Stimulated activated naive CD8-positive, alpha-beta T cell treated with anti-CD3 and anti-CD28 coated beads, Interleukin-15, amount 100 ng/mL, for 72 hours (primary cell): ENCODE results near the gene LRRC15.

Experiments
- ATAC-seq: fragments of 150-1000 bp; cut with Tn5 transposase; 2 replicates; pipeline ENCODE4 v1.10.0; 2021; ENCODE audit warnings: mild to moderate bottlenecking, moderate library complexity
- DNase-seq, 2 donors: peaks; one replicate each; pipeline ENCODE4 v3.0.0; 2021 to 2022
- H3K27ac Mint-ChIP-seq, 2 donors: one replicate each; pipeline ENCODE4 v1.8.0; 2022; ENCODE audit warnings: mild to moderate bottlenecking in 2 of 2, mixed read lengths in 2 of 2, moderate library complexity in 2 of 2
- H3K27me3 Mint-ChIP-seq: one replicate; pipeline ENCODE4 v1.8.0; 2022; ENCODE audit warnings: mixed read lengths
- H3K4me1 Mint-ChIP-seq: one replicate; pipeline ENCODE4 v1.8.0; 2022; ENCODE audit warnings: mild to moderate bottlenecking, mixed read lengths
- H3K4me3 Mint-ChIP-seq, 2 donors: one replicate each; pipeline ENCODE4 v1.8.0; 2022; ENCODE audit warnings: mild to moderate bottlenecking in 2 of 2, mixed read lengths in 2 of 2, moderate library complexity in 1 of 2
- H3K9me3 Mint-ChIP-seq, 2 donors: one replicate each; pipeline ENCODE4 v1.8.0; 2022; ENCODE audit warnings: mixed read lengths in 2 of 2

LRRC15 gene

DNA sequence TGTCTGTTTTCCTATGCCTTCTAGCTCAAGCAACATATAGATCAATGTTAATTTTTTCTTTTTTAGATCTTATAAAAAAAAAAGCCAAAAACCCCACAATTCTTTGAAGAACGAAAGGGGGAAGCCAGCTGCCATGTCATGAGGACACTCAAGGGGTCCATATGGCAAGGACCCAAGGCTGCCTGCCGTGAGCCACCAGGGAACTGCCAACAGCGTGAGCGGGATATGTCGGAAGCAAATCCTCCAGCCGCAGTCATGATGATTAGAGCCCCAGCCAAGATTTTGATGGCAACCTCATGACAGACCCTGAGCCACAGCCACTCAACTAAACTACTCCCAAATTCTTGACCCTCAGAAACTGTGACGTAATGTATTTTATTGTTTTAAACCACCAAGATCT, 23.0 kb upstream of the LRRC15 start:
- no peaks in the 10 kb centered on the region for H3K27me3 Mint-ChIP-seq
- no peak overlapping the region for H3K4me3 Mint-ChIP-seq
- peaks cover 32% of the 10 kb centered on the region for H3K4me1 Mint-ChIP-seq
- DNase-seq: no peak
- H3K9me3 Mint-ChIP-seq: peaks cover 20 to 25% of the 10 kb centered on the region in 2 donors
- ATAC-seq: no peak
- no peak overlapping the region for H3K27ac Mint-ChIP-seq

DNA sequence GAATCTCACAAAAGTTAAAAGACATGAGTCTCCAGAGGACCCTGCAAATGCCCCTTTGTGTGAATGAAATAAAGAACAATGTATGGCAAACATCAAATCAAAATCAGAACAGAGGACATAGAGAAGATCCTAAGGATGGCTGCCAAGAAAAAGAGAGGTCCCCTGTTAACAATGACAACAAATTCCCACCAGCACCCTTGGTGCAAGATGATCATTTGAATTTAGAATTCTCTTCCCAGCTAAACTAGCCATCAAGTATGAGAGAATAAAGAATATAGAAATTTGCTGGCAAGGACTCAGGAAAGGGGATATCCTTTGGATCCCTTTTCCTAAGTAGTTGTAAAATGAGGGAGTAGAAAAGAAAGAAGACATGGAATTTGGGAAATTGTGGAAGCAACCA, 21.3 kb upstream of the LRRC15 start:
- H3K4me3 Mint-ChIP-seq: no peak overlapping the region
- H3K4me1 Mint-ChIP-seq: peaks cover 16% of the 10 kb centered on the region
- peak overlapping the region in 1 of 2 donors; percentile 34 for H3K27ac Mint-ChIP-seq
- no peak for ATAC-seq
- peaks cover 20 to 25% of the 10 kb centered on the region in 2 donors for H3K9me3 Mint-ChIP-seq
- DNase-seq: no peak
- H3K27me3 Mint-ChIP-seq: no peaks in the 10 kb centered on the region

DNA sequence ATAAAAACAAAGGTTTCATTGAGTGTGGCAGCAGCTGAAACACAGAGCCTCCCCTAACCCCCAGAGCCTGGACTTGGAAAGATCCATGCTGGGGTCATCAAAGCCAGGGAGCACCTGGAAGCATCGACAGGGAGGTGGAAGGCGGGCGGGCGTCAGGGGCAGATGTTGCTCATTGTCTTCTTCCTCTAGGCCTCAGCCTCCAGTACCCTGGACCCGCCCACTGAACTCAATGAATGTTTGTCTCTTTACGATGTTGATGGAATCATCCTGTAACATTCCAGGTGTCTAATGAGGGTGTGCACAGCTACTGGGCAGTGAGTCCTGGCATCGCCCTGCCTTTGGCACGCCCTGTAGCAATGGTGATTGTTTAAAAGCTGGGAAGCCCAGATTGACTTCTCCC, 19.7 kb upstream of the LRRC15 start:
- H3K4me1 Mint-ChIP-seq: peaks cover under 1% of the 10 kb centered on the region
- no peak for DNase-seq
- no peaks in the 10 kb centered on the region for H3K27me3 Mint-ChIP-seq
- no peak overlapping the region for H3K27ac Mint-ChIP-seq
- H3K9me3 Mint-ChIP-seq: peaks cover 20 to 25% of the 10 kb centered on the region in 2 donors
- no peak overlapping the region for H3K4me3 Mint-ChIP-seq
- no peak for ATAC-seq

DNA sequence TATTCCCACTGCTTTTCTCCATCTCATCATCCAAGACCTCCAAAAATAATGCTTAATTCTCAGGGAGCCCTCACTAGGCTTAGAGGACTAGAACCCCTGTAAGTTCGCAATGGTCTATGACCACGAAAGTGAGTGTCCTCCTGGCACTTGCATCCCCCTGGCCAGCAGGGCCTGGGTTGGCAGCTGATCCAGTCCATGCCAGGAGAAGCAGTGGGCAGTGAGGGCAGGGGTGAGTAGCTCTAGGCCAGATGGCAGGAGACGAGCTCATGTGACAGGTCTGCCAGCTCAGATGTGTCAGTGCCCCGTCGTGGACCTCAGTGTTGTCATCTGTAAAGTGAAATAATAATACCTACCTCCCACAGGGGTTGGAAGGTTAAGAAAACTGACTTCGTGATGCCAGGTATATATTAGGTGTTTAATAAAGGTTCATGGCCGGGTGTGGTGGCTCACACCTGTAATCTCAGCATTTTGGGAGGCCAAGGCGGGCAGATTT, 18.4 kb upstream of the LRRC15 start:
- Mint-ChIP-seq H3K9me3 (peaks cover 20 to 25% of the 10 kb centered on the region in 2 donors), H3K27me3 (no peaks in the 10 kb centered on the region), H3K4me1 (no peaks in the 10 kb centered on the region), H3K27ac (no peak overlapping the region), H3K4me3 (no peak overlapping the region)
- DNase-seq (no peak), ATAC-seq (no peak)

DNA sequence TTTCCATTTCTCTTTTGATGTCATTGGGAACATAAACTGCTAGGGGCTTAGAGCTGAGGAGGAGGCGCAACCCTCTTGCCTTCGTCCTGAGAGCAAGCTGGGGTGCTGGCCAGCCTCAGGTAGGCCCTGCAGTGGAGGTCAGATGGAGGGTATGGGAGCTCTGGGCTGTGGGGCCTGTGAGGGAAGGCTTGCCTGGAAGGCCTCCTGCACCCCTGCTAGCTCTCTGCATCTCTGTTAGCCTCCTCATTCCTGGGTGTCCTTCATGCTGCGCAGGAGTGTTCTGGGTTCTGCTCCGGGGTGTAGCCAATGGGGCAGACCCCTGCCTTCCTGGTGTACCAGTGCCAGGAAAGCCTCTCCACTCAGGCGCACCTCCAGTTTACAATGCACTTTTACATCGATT, 17.7 kb upstream of the LRRC15 start:
- DNase-seq (no peak), ATAC-seq (no peak)
- Mint-ChIP-seq H3K9me3 (peaks cover 20 to 25% of the 10 kb centered on the region in 2 donors), H3K27ac (peak overlapping the region in 1 of 2 donors; percentile 37), H3K4me3 (no peak overlapping the region), H3K4me1 (no peaks in the 10 kb centered on the region), H3K27me3 (no peaks in the 10 kb centered on the region)

DNA sequence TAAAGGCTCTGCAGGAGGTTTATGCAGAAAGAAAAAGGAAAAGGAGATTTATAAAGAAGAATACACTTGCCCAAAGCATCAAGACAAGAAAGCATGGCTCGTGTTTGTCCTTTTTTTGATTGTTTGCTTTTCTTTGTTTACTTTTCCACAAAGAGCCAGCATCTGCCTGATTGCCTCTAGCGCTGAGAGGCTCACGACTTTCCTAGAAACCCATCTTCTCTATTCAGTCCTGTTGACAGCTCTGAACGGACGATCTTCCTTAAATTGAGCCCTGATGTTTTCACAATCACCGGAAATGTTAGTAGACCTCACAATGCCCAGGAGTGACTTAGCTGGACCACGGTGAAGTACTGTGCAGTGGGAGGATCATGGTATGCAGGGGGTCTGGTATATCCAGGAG, 17.1 kb upstream of the LRRC15 start:
- Mint-ChIP-seq H3K4me1 (no peaks in the 10 kb centered on the region), H3K27ac (no peak overlapping the region), H3K9me3 (peaks cover 20 to 25% of the 10 kb centered on the region in 2 donors), H3K4me3 (no peak overlapping the region), H3K27me3 (no peaks in the 10 kb centered on the region)
- ATAC-seq (no peak), DNase-seq (no peak)

DNA sequence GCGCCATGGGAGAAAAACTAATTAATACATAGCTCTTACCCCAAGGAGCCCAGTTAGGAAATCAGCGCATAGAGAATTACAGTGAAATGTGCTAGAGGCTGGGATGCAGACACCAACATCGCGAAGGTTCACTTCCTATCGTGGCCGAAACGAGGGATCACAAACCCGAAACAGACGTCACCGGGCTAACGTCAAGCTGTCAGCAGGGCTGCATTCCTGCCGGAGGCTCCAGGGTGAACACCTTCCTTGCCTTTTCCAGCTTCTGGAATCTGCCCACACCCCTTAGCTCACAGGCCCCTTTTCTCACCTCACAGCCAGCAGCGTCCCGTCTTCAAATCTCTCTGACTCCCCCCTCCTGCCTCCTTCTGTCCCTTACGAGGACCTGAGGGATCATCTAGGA, 16.5 kb upstream of the LRRC15 start:
- Mint-ChIP-seq H3K27me3 (no peaks in the 10 kb centered on the region), H3K27ac (no peak overlapping the region)
- DNase-seq: no peak

DNA sequence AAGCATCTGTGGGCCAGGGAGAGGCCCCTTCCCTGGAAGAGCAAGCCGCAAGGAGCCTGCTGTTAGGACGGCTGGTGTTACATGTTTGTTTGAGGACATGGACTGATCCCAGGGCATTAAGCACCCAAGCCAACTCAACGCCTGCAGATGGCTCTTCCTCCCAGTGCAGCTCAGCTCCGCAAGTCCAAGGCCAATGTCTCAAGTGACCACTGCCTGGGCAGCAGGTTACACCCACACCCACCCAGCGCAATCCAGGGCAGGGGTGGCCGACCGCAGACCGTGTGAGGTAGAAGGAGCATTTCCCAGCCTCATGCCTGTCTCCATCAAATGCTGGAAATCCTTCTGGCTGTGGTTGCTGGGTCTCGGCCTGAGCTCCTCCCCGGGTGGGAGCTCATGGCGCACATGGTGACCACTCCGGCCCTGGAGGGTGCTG, 15.0 kb upstream of the LRRC15 start:
- Mint-ChIP-seq H3K4me1 (no peaks in the 10 kb centered on the region), H3K9me3 (peaks cover 3 to 5% of the 10 kb centered on the region in 2 donors), H3K27ac (no peak overlapping the region), H3K27me3 (no peaks in the 10 kb centered on the region), H3K4me3 (no peak overlapping the region)
- no peak for DNase-seq
- no peak for ATAC-seq

More for the DNA sequence above, 16.5 kb upstream of the LRRC15 start:
- H3K4me1 Mint-ChIP-seq: no peaks in the 10 kb centered on the region
- H3K4me3 Mint-ChIP-seq: no peak overlapping the region
- ATAC-seq: no peak
- H3K9me3 Mint-ChIP-seq: peaks cover 16 to 20% of the 10 kb centered on the region in 2 donors

DNA sequence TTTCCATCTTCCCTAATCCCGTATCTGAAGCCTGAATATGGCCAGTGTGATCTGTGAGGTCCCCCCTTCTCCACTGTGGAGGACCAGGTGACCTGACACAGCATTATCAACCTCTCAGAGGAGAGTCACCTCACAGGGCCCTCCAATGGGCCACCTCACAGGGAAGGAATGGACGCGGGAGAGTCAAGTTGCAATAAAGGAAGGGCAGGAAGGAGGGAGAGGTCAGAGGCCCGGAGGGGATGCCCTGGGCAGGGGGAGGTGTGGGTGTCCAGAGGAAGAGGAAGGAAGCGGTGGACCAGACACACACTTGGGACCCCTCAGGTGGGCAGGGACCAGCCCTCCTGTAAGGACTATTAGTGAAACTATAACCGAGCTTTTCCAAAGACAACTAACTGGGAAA, 14.6 kb upstream of the LRRC15 start:
- no peaks in the 10 kb centered on the region for H3K4me1 Mint-ChIP-seq
- H3K9me3 Mint-ChIP-seq: peaks cover 0 to under 1% of the 10 kb centered on the region in 2 donors
- H3K4me3 Mint-ChIP-seq: no peak overlapping the region
- H3K27ac Mint-ChIP-seq: no peak overlapping the region
- ATAC-seq: peak; percentile 30
- no peak for DNase-seq
- H3K27me3 Mint-ChIP-seq: no peaks in the 10 kb centered on the region

DNA sequence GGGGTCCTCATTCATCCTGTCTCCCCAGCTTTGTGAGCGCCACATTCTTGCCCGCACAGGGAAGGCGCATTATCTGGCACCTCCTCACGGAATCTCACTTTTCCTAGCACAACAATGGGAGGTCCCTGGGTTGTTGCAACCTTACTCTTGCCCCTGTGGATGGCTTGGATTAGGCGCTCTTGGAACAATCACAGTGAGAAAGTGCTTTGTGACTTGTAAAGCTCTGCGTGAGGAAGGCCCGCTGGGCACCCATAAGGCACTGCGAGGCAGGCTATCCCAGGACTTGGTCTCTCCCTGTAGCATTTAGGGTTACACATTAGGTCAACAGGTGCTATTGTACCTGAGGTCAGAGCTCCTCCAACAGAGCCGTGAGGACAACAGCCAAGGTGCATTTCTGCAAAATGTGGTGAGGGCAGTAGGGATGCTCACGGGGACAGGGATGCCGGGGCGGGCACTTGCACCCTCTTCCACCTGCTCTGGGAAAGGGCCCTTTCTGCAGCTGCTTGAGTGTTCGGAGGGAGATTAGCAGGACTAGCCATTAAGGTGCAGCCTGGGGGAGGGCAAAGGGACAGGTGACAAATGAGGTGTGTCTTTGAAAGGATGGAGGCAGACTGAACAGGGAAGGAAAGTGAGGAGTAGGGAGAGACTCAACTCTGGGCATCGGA, 13.9 kb upstream of the LRRC15 start:
- Mint-ChIP-seq H3K9me3 (no peaks in the 10 kb centered on the region), H3K27ac (peak overlapping the region in 1 of 2 donors; percentile 60), H3K4me3 (no peak overlapping the region), H3K27me3 (peaks cover 7% of the 10 kb centered on the region), H3K4me1 (no peaks in the 10 kb centered on the region)
- no peak for ATAC-seq
- no peak for DNase-seq

DNA sequence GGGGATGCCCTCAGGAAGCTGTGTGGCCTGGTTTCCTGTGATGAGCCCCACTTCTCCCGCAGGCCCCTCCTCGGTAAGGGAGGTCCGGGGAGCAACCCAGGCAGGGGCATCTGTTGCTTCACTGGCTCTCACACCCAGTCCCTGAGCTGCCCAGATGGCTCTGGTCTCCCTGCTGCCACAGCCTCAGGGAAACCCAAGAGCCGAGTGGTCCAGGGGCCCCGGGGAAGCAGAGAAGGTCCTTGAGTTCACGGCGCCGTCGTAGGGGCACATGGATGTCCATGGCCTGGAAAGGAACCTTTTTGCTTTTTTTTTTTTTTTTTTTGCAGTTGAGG, 13.3 kb upstream of the LRRC15 start:
- no peak for DNase-seq
- peak; percentile 26 for ATAC-seq
- no peak overlapping the region for H3K27ac Mint-ChIP-seq
- H3K9me3 Mint-ChIP-seq: no peaks in the 10 kb centered on the region
- H3K4me1 Mint-ChIP-seq: no peaks in the 10 kb centered on the region
- no peak overlapping the region for H3K4me3 Mint-ChIP-seq
- H3K27me3 Mint-ChIP-seq: peaks cover 11% of the 10 kb centered on the region

DNA sequence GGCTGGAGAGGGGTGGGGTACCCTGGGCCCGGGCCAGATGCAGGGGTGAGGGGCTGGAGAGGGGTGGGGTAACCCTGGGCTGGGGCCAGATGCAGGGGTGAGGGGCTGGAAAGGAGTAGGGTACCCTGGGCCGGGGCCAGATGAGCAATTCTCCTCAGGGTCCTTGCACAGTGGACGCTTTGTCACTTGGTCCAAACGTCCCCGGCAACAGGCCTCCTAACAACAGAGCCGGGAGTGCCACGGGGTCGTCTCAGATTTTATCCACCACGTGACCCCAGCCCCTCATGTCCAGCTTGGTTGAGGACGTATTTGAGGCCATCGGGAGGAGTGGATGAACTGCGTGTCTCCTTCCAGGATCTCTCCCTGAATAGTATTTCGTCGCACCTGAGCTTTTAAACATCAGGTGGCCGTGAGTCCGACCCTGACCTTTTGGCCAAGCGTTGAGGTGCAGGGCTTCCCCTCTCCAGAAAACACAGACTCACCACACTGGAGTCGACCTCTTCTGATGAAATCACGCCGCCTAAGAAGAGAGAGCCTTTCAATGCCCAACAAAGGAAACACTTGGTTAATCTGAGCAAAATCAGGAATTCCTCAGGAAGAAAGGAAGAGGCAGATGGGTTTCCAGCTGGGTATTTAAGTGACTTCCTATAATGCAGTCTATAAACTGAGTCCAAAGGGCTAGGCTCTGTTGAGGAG, 12.8 kb upstream of the LRRC15 start:
- ATAC-seq: peak; percentile 44
- Mint-ChIP-seq H3K4me3 (no peak overlapping the region), H3K9me3 (no peaks in the 10 kb centered on the region), H3K27me3 (peaks cover 11% of the 10 kb centered on the region), H3K4me1 (no peaks in the 10 kb centered on the region), H3K27ac (no peak overlapping the region)
- no peak for DNase-seq

DNA sequence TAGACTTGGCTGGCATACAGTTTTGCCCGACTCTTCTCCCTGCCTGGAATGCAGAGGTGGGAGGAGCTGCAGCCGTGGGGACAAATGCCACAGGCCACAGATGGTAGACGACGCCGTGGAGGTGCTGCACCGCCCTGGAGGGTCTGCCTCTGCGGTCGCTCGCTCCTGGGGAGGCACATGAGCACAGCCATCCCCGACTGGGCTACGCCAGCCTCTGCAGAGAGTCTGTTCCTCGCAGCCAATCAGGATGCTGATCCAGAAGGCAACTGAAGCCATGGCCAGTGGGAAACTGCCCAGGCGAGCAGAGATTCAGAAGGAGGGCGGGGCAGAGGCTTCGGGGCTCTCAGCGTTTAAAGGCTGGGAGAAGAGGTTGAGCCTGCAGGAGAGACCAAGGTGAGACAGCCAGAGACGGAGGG, 11.9 kb upstream of the LRRC15 start:
- Mint-ChIP-seq H3K27ac (no peak overlapping the region), H3K4me1 (no peaks in the 10 kb centered on the region), H3K9me3 (no peaks in the 10 kb centered on the region), H3K4me3 (no peak overlapping the region), H3K27me3 (peaks cover 11% of the 10 kb centered on the region)
- no peak for DNase-seq
- ATAC-seq: no peak

DNA sequence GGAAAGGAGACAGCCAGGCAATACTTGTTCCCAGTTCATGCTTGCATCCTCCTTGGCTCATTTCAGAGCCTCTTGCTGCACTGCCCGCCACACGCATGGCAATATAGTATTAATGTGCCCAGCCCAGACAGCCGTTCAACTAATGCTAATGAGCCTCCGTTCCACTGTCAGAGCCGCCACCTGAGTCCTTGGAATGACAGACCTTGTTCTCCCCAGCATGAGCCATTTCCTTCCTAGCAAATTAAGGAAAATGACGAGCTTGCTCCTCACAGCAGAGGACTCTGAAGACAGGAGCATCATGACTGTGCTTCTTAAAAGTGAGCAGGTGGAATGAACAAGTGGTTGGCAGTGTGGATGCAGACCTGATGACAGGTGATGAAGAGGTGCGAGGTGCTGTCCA, 10.8 kb upstream of the LRRC15 start:
- peaks cover 14% of the 10 kb centered on the region for H3K27me3 Mint-ChIP-seq
- no peaks in the 10 kb centered on the region for H3K9me3 Mint-ChIP-seq
- no peak overlapping the region for H3K27ac Mint-ChIP-seq
- H3K4me3 Mint-ChIP-seq: no peak overlapping the region
- no peak for ATAC-seq
- DNase-seq: no peak
- no peaks in the 10 kb centered on the region for H3K4me1 Mint-ChIP-seq

DNA sequence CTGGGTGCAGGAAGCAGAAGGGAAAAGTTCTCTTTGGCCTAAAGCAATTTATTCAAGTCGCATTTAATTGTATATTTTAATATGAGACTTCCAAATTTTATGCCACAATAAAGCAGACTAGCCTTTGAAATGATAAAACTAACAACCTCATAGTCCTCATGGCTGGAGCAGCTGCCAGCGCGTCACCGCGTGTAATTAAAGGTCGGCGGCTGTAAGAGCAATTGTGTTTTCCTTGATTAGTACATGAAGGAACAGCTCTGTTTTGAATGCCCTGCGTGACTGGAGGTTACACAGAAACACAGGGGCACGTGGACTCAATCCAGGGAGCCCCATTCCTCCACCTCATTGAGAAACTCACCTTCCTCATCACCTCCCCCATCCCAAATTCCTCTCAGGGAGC, 10.1 kb upstream of the LRRC15 start:
- ATAC-seq (no peak), DNase-seq (no peak)
- H3K27me3 Mint-ChIP-seq: peaks cover 21% of the 10 kb centered on the region
- H3K27ac Mint-ChIP-seq: no peak overlapping the region
- no peak overlapping the region for H3K4me3 Mint-ChIP-seq
- no peaks in the 10 kb centered on the region for H3K9me3 Mint-ChIP-seq
- no peaks in the 10 kb centered on the region for H3K4me1 Mint-ChIP-seq

DNA sequence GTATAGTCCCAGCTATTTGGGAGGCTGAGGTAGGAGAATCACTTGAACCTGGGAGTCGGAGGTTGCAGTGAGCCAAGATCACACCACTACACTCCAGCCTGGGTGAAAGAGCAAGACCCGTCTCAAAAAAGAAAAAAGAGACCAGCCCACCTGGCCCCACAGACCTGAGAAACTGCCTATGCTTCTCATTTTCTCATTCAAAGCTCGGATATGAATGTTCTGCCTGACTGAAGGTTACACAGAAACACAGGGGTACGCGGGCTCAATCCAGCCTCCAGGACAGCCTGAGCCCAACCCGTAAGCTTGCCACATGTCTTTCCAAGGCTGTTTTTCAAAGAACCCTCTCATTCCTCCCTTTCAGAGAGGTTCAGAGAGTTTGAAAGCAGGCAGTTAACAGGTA, 9.7 kb upstream of the LRRC15 start:
- H3K9me3 Mint-ChIP-seq: no peaks in the 10 kb centered on the region
- peaks cover 22% of the 10 kb centered on the region for H3K27me3 Mint-ChIP-seq
- no peaks in the 10 kb centered on the region for H3K4me1 Mint-ChIP-seq
- ATAC-seq (no peak), DNase-seq (no peak)
- H3K4me3 Mint-ChIP-seq: no peak overlapping the region
- H3K27ac Mint-ChIP-seq: no peak overlapping the region
